ENCODE data around the gene DCAF17.

DNA sequence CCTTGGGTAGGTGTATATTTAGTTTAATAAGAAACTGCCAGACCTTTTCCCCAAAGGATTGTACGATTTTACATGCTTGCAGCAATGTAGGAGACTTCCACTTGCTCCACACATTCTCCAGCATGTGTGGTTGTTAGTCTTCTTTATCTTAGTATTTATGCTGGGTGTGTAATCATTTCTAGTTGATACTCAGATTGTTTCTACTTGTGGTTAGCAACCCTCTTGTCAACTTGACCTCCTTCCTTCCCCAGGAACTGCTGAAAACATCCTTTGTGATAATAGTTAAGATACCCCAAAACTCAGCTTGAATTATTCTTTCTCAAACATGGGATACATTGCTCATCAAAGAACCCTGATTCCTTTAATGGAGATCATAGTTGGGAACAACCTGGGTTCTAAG, 51.1 kb downstream of the DCAF17 start:
- TF ChIP-seq, protein P1, sequence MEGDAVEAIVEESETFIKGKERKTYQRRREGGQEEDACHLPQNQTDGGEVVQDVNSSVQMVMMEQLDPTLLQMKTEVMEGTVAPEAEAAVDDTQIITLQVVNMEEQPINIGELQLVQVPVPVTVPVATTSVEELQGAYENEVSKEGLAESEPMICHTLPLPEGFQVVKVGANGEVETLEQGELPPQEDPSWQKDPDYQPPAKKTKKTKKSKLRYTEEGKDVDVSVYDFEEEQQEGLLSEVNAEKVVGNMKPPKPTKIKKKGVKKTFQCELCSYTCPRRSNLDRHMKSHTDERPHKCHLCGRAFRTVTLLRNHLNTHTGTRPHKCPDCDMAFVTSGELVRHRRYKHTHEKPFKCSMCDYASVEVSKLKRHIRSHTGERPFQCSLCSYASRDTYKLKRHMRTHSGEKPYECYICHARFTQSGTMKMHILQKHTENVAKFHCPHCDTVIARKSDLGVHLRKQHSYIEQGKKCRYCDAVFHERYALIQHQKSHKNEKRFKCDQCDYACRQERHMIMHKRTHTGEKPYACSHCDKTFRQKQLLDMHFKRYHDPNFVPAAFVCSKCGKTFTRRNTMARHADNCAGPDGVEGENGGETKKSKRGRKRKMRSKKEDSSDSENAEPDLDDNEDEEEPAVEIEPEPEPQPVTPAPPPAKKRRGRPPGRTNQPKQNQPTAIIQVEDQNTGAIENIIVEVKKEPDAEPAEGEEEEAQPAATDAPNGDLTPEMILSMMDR (IDR thresholded peaks at IDR 0.05; ENCODE audit: low read length): no peak
- TF ChIP-seq EZH2 (IDR thresholded peaks at IDR 0.05; ENCODE audit: borderline replicate concordance, low read length): no peak

Measured in OCI-LY1 (cell line).